ENCODE data around the gene NACC2.

NACC2 gene

GRCh38 chr9:136010615-136011361, 84.3 kb downstream of the NACC2 start:
- no peak for DNase-seq (ENCODE audit: low read depth)

GRCh38 chr9:136010176-136010575, 84.9 kb downstream of the NACC2 start:
- no peak for DNase-seq (ENCODE audit: low read depth)

GRCh38 chr9:136009516-136009915, 85.6 kb downstream of the NACC2 start:
- no peak for DNase-seq (ENCODE audit: low read depth)

- DNase-seq (ENCODE audit: low read depth): no peak
Measured at GRCh38 chr9:136008693-136008997, 86.4 kb downstream of the NACC2 start.

- no peak for DNase-seq (ENCODE audit: low read depth)
Measured at GRCh38 chr9:136007934-136008692, 87.0 kb downstream of the NACC2 start.

GRCh38 chr9:136007276-136007933, 87.7 kb downstream of the NACC2 start:
- no peak for DNase-seq (ENCODE audit: low read depth)

- no peak for DNase-seq (ENCODE audit: low read depth)
Measured at GRCh38 chr9:136006169-136006568, 88.9 kb downstream of the NACC2 start.

- DNase-seq (ENCODE audit: low read depth): no peak
Measured at GRCh38 chr9:136004712-136005111, 90.4 kb downstream of the NACC2 start.

GRCh38 chr9:136004219-136004618, 90.9 kb downstream of the NACC2 start:
- DNase-seq (ENCODE audit: low read depth): no peak

- DNase-seq (ENCODE audit: low read depth): no peak
Measured at GRCh38 chr9:136003411-136004218, 91.5 kb downstream of the NACC2 start.

GRCh38 chr9:136002881-136003280, 92.2 kb downstream of the NACC2 start:
- no peak for DNase-seq (ENCODE audit: low read depth)

- DNase-seq (ENCODE audit: low read depth): no peak
Measured at GRCh38 chr9:136002215-136002614, 92.9 kb downstream of the NACC2 start.

- DNase-seq (ENCODE audit: low read depth): no peak
Measured at GRCh38 chr9:136001231-136001630, 93.9 kb downstream of the NACC2 start.

GRCh38 chr9:135998410-135999071, 96.5 kb downstream of the NACC2 start:
- DNase-seq (ENCODE audit: low read depth): no peak

GRCh38 chr9:135998016-135998380, 97.1 kb downstream of the NACC2 start:
- no peak for DNase-seq (ENCODE audit: low read depth)

GRCh38 chr9:135997090-135998015, 97.7 kb downstream of the NACC2 start:
- no peak for DNase-seq (ENCODE audit: low read depth)

GRCh38 chr9:135995816-135996215, 99.3 kb downstream of the NACC2 start:
- no peak for DNase-seq (ENCODE audit: low read depth)

- no peak for DNase-seq (ENCODE audit: low read depth)
Measured at GRCh38 chr9:135994501-135995192, 100.4 kb downstream of the NACC2 start.

GRCh38 chr9:135993765-135994500, 101.2 kb downstream of the NACC2 start:
- DNase-seq (ENCODE audit: low read depth): no peak

GRCh38 chr9:135993409-135993742, 101.7 kb downstream of the NACC2 start:
- no peak for DNase-seq (ENCODE audit: low read depth)
